Endodermal cell (in vitro differentiated cells): ENCODE measurements around the gene DENR. TPM values are rescaled to one million over a fixed set of nuclear protein-coding genes. Genes with fewer than 3 reads are reported as not detected.
A peak's percentile ranks its signal among the peaks of the same experiment; 100 is the strongest.
"Not testable (repeated sequence)": the region's sequence is repeated elsewhere in the genome, so short reads cannot be mapped to it uniquely, and the experiment has no call there.

Experiments
- DNase-seq: peaks from one replicate; pipeline ENCODE4 v3.0.0-alpha.2; 2017
- H3K27ac ChIP-seq: 2 replicates; pipeline ENCODE4 v1.5.1; 2013; ENCODE audit warnings: mild to moderate bottlenecking, low read depth, low read length, moderate library complexity
- H3K27me3 ChIP-seq: 2 replicates; pipeline ENCODE4 v1.6.1; 2013; ENCODE audit warnings: mild to moderate bottlenecking, low read length, moderate library complexity; ENCODE audit not compliant: insufficient read depth, control insufficient read depth, poor library complexity, severe bottlenecking
- H3K36me3 ChIP-seq: 2 replicates; pipeline ENCODE4 v1.7.0; 2013; ENCODE audit warnings: mild to moderate bottlenecking, low read length, moderate library complexity; ENCODE audit not compliant: control insufficient read depth, insufficient read depth
- H3K4me1 ChIP-seq: one replicate; pipeline ENCODE4 v1.7.0; 2013; ENCODE audit warnings: low read length; ENCODE audit not compliant: control insufficient read depth, insufficient read depth
- H3K4me3 ChIP-seq: 2 replicates; pipeline ENCODE4 v1.5.1; 2013; ENCODE audit warnings: mild to moderate bottlenecking, low read length, moderate library complexity
- H3K9ac ChIP-seq: 2 replicates; pipeline ENCODE4 v1.6.1; 2013; ENCODE audit warnings: mild to moderate bottlenecking, low read length, moderate library complexity; ENCODE audit not compliant: poor library complexity, severe bottlenecking; ENCODE audit errors: extremely low read depth
- H3K9me3 ChIP-seq: 2 replicates; pipeline ENCODE4 v1.6.1; 2013; ENCODE audit warnings: mild to moderate bottlenecking, low read length, moderate library complexity; ENCODE audit not compliant: control insufficient read depth
- H3K27ac Mint-ChIP-seq: 2 replicates; pipeline ENCODE4 v1.8.0; 2020; ENCODE audit warnings: mixed read lengths
- H3K27me3 Mint-ChIP-seq: 2 replicates; pipeline ENCODE4 v1.8.0; 2021; ENCODE audit warnings: mild to moderate bottlenecking, mixed read lengths; ENCODE audit not compliant: insufficient read depth
- H3K36me3 Mint-ChIP-seq: 2 replicates; pipeline ENCODE4 v1.8.0; 2020; ENCODE audit warnings: low read depth, mixed read lengths
- H3K4me1 Mint-ChIP-seq: 2 replicates; pipeline ENCODE4 v1.8.0; 2020; ENCODE audit warnings: mixed read lengths
- H3K4me3 Mint-ChIP-seq: 2 replicates; pipeline ENCODE4 v1.8.0; 2020; ENCODE audit warnings: mild to moderate bottlenecking, moderate library complexity, mixed read lengths
- H3K9me3 Mint-ChIP-seq: 2 replicates; pipeline ENCODE4 v1.8.0; 2020; ENCODE audit warnings: mild to moderate bottlenecking, mixed read lengths
- CTCF ChIP-seq: fragments of 200-600 bp; sonication (generic); conservative IDR thresholded peaks from 2 replicates; pipeline ENCODE4 v1.5.0; 2021; ENCODE audit warnings: antibody characterized with exemption, mild to moderate bottlenecking
- WGBS, 2 experiments: methylation state at CpG; one replicate each; pipeline versions ENCODE4 v1.1.5 to v1.1.7; 2013; ENCODE audit warnings: missing lambda C conversion rate in 2 of 2, mixed read lengths in 1 of 2; ENCODE audit not compliant: insufficient coverage in 1 of 2, insufficient read length in 1 of 2; 5-methylcytosine and 5-hydroxymethylcytosine counted together
- total RNA-seq, 2 donors: library from RNA; stranded (reverse); fragmentation: NEBNext Ultra II Directional in 1 of 2; extraction: Animal tissue kit (Norgen Biotek cat#: 25700) in 1 of 2; gene quantifications; 2 replicates in 1 of 2; 3 replicates in 1 of 2; pipeline ENCODE4 v1.2.1, GENCODE V29; 2021

DENR gene
- total RNA-seq, 2 donors from 2014 or later: 85.8 to 86.1 TPM

- 93% methylated on average over 5 to 6 of the region's 6 CpGs for WGBS, 2 experiments
- Mint-ChIP-seq H3K4me3 (no peak overlapping the region), H3K27ac (peak overlapping the region; percentile 7), H3K9me3 (peaks cover 2% of the 10 kb centered on the region), H3K36me3 (peaks cover 11% of the 10 kb centered on the region), H3K4me1 (peaks cover 19% of the 10 kb centered on the region), H3K27me3 (no peaks in the 10 kb centered on the region)
- Histone ChIP-seq H3K9me3 (no peaks in the 10 kb centered on the region), H3K9ac (no peak overlapping the region), H3K4me1 (peaks cover 4% of the 10 kb centered on the region), H3K27ac (no peak overlapping the region), H3K4me3 (no peak overlapping the region), H3K36me3 (peaks cover 12% of the 10 kb centered on the region), H3K27me3 (no peaks in the 10 kb centered on the region)
- TF ChIP-seq CTCF: no peak
- peak; percentile 80 for DNase-seq
Measured at GRCh38 chr12:122749569-122750332, 2.9 kb upstream of the DENR start.

- 32 to 55% methylated on average over 15 to 17 of the region's 17 CpGs for WGBS, 2 experiments
- not testable (repeated sequence) for H3K9me3 ChIP-seq, H3K4me1 ChIP-seq, H3K27me3 ChIP-seq, H3K27me3 Mint-ChIP-seq, H3K9me3 Mint-ChIP-seq
- H3K36me3 Mint-ChIP-seq: peaks cover 23% of the 10 kb centered on the region
- Histone ChIP-seq H3K36me3 (peaks cover 24% of the 10 kb centered on the region), H3K4me3 (peak overlapping the region; percentile 95), H3K9ac (peak overlapping the region; percentile 80), H3K27ac (peak overlapping the region; percentile 47)
- peak overlapping the region; percentile 98 for H3K27ac Mint-ChIP-seq
- peak; percentile 73 for DNase-seq
- peak overlapping the region; percentile 97 for H3K4me3 Mint-ChIP-seq
- peaks cover 19% of the 10 kb centered on the region for H3K4me1 Mint-ChIP-seq
Measured at GRCh38 chr12:122750781-122751515, 1.7 kb upstream of the DENR start.

GRCh38 chr12:122753319-122753650 lies 661 bp downstream of the DENR start:
- peak overlapping the region; percentile 97 for H3K4me3 Mint-ChIP-seq

More at GRCh38 chr12:122753319-122753650, 661 bp downstream of the DENR start:
- peak overlapping the region; percentile 90 for H3K9ac ChIP-seq
- no peak for TF ChIP-seq CTCF
- H3K4me1 ChIP-seq: peaks cover 8% of the 10 kb centered on the region
- 2 to 3% methylated on average over 4 of the region's 5 CpGs for WGBS, 2 experiments
- Mint-ChIP-seq H3K36me3 (peaks cover 44% of the 10 kb centered on the region), H3K9me3 (peaks cover 2% of the 10 kb centered on the region), H3K27me3 (no peaks in the 10 kb centered on the region), H3K4me1 (peaks cover 19% of the 10 kb centered on the region), H3K27ac (peak overlapping the region; percentile 95)
- H3K27me3 ChIP-seq: no peaks in the 10 kb centered on the region
- peaks cover 47% of the 10 kb centered on the region for H3K36me3 ChIP-seq
- no peaks in the 10 kb centered on the region for H3K9me3 ChIP-seq
- DNase-seq: no peak
- peak overlapping the region; percentile 95 for H3K4me3 ChIP-seq
- no peak overlapping the region for H3K27ac ChIP-seq
